Sigmoid colon (tissue), 7 donors: ENCODE data around the gene ARHGEF7. TPM values are rescaled to one million over a fixed set of nuclear protein-coding genes. Genes with fewer than 3 reads are reported as not detected.

Source experiments
- DNase-seq: peaks from one replicate; pipeline ENCODE4 v3.0.0-alpha.2; 2019
- H3K27ac ChIP-seq, 4 donors: fragments of 200-600 bp; sonication (generic); one replicate each; pipeline ENCODE4 v1.5.1; 2016 to 2019; ENCODE audit warnings: mild to moderate bottlenecking in 1 of 4
- H3K27me3 ChIP-seq, 3 donors: fragments of 200-600 bp; sonication (generic); one replicate each; pipeline ENCODE4 v1.5.1; 2019; ENCODE audit warnings: mild to moderate bottlenecking in 1 of 3
- H3K36me3 ChIP-seq, 4 donors: fragments of 200-600 bp; sonication (generic); one replicate each; pipeline ENCODE4 v1.5.1; 2016 to 2019
- H3K4me1 ChIP-seq, 4 donors: fragments of 200-600 bp; sonication (generic); one replicate each; pipeline ENCODE4 v1.5.1; 2017 to 2019
- H3K4me3 ChIP-seq, 4 donors: fragments of 200-600 bp; sonication (generic); one replicate each; pipeline ENCODE4 v1.5.1; 2017 to 2019; ENCODE audit warnings: mild to moderate bottlenecking in 2 of 4, moderate library complexity in 1 of 4
- H3K9me3 ChIP-seq, 4 donors: fragments of 200-600 bp in 3 of 4; sonication (generic) in 3 of 4; one replicate each; pipeline versions ENCODE4 v1.5.1 to v1.6.1; 2013 to 2019
- CTCF ChIP-seq, 4 experiments: fragments of 450-650 bp in 3 of 4; fragments of 200-600 bp in 1 of 4; IDR thresholded peaks; one replicate each; pipeline ENCODE4 v1.5.1; 2016 to 2019; ENCODE audit warnings: antibody characterized with exemption in 4 of 4, mild to moderate bottlenecking in 3 of 4, moderate library complexity in 2 of 4
- EP300 ChIP-seq, 4 donors: sonication (generic); formaldehyde crosslinking; IDR thresholded peaks; one replicate each; pipeline ENCODE4 v1.6.1; 2017; ENCODE audit warnings: antibody characterized with exemption in 4 of 4
- POLR2A ChIP-seq, 2 donors: fragments of 450-650 bp; IDR thresholded peaks; one replicate each; pipeline ENCODE4 v1.6.1; 2016; ENCODE audit warnings: antibody characterized with exemption in 2 of 2, mild to moderate bottlenecking in 2 of 2, moderate library complexity in 2 of 2
- POLR2AphosphoS5 ChIP-seq, 4 donors: sonication (generic); formaldehyde crosslinking; IDR thresholded peaks; one replicate each; pipeline ENCODE4 v1.6.1; 2017; ENCODE audit warnings: antibody characterized with exemption in 4 of 4
- WGBS, 2 donors: extraction: QIAGEN DNeasy Blood & Tissue Kit; methylation state at CpG; one replicate each; pipeline ENCODE4 v1.1.7; 2013; 5-methylcytosine and 5-hydroxymethylcytosine counted together
- intact Hi-C: fragments of 100-400 bp; cut with DNase I; formaldehyde crosslinking; loops from one replicate; pipeline ENCODE4 v1.15.1; 2023
- polyA plus RNA-seq, 3 donors: library from polyadenylated mRNA; stranded (reverse); fragments of 200-250 nt; gene quantifications; one replicate each; pipeline ENCODE4 v1.2.3, GENCODE V29; 2013
- total RNA-seq, 4 donors: library from RNA; depleted of rRNA; stranded (reverse); fragments of >200 nt; gene quantifications; one replicate each; pipeline ENCODE4 v1.1.0, GENCODE V29; 2016
- donor health status: healthy with polysubstance abuse.
- donor health status: Bipolar disorder and iron deficiency.
- donor health status: healthy.

The ARHGEF7 gene
- total and polyA plus RNA-seq, 7 donors = 8.4 to 79.8 (median 41.0) TPM

- TF ChIP-seq CTCF (IDR thresholded peaks at IDR 0.05) (no peak), POLR2A (IDR thresholded peaks at IDR 0.05) (no peak), POLR2AphosphoS5 (IDR thresholded peaks at IDR 0.05) (no peak), EP300 (IDR thresholded peaks at IDR 0.05) (no peak)
- H3K9me3 ChIP-seq = no peaks in the 10 kb centered on the region
- peaks cover 0 to 36% (median 9%) of the 10 kb centered on the region in 4 donors for H3K36me3 ChIP-seq
- 98% methylated on average over 6 of the region's 6 CpGs for WGBS, 2 donors
- intact Hi-C loops = no loop called here
- H3K4me3 ChIP-seq = no peak overlapping the region
- no peak for DNase-seq
- H3K4me1 ChIP-seq = no peaks in the 10 kb centered on the region
- no peak overlapping the region for H3K27ac ChIP-seq
- H3K27me3 ChIP-seq = no peaks in the 10 kb centered on the region
Measured at GRCh38 chr13:111259058-111259457, 143.9 kb downstream of the ARHGEF7 start.

- no peak for TF ChIP-seq POLR2AphosphoS5 (IDR thresholded peaks at IDR 0.05)
- TF ChIP-seq POLR2A (IDR thresholded peaks at IDR 0.05) = no peak
- TF ChIP-seq CTCF (IDR thresholded peaks at IDR 0.05) = no peak
- no peak for TF ChIP-seq EP300 (IDR thresholded peaks at IDR 0.05)
- Histone ChIP-seq H3K27me3 (no peaks in the 10 kb centered on the region), H3K4me3 (no peak overlapping the region), H3K27ac (no peak overlapping the region), H3K9me3 (no peaks in the 10 kb centered on the region), H3K36me3 (peaks cover 0 to 32% (median 6%) of the 10 kb centered on the region in 4 donors), H3K4me1 (no peaks in the 10 kb centered on the region)
- DNase-seq = no peak
- intact Hi-C loops = no loop called here
Measured at GRCh38 chr13:111261326-111261725, 146.2 kb downstream of the ARHGEF7 start.

GRCh38 chr13:111262281-111262680 lies 147.2 kb downstream of the ARHGEF7 start:
- whole genome bisulfite sequencing, 2 donors = 94% methylated on average over 4 of the region's 4 CpGs
- Histone ChIP-seq H3K27me3 (no peaks in the 10 kb centered on the region), H3K9me3 (no peaks in the 10 kb centered on the region), H3K27ac (no peak overlapping the region), H3K36me3 (peaks cover 0 to 39% (median 6%) of the 10 kb centered on the region in 4 donors), H3K4me1 (no peaks in the 10 kb centered on the region), H3K4me3 (no peak overlapping the region)
- no peak for DNase-seq
- TF ChIP-seq POLR2AphosphoS5 (IDR thresholded peaks at IDR 0.05) = no peak
- TF ChIP-seq CTCF (IDR thresholded peaks at IDR 0.05) = no peak
- no peak for TF ChIP-seq POLR2A (IDR thresholded peaks at IDR 0.05)
- TF ChIP-seq EP300 (IDR thresholded peaks at IDR 0.05) = no peak
- intact Hi-C loops = no loop called here

- intact Hi-C loops = no loop called here
- WGBS, 2 donors = 96 to 98% methylated on average over 3 of the region's 3 CpGs
- no peaks in the 10 kb centered on the region for H3K9me3 ChIP-seq
- H3K36me3 ChIP-seq = peaks cover 0 to 40% (median 7%) of the 10 kb centered on the region in 4 donors
- H3K4me3 ChIP-seq = no peak overlapping the region
- no peaks in the 10 kb centered on the region for H3K27me3 ChIP-seq
- no peak for DNase-seq
- no peak overlapping the region for H3K27ac ChIP-seq
- H3K4me1 ChIP-seq = no peaks in the 10 kb centered on the region
- TF ChIP-seq POLR2A (IDR thresholded peaks at IDR 0.05) (no peak), CTCF (IDR thresholded peaks at IDR 0.05) (no peak), POLR2AphosphoS5 (IDR thresholded peaks at IDR 0.05) (no peak)
Measured at GRCh38 chr13:111262715-111263114, 147.6 kb downstream of the ARHGEF7 start.

- Histone ChIP-seq H3K27ac (no peak overlapping the region), H3K36me3 (peaks cover 0 to 40% (median 7%) of the 10 kb centered on the region in 4 donors)
Measured at GRCh38 chr13:111263566-111263965, 148.5 kb downstream of the ARHGEF7 start.

More at GRCh38 chr13:111263566-111263965, 148.5 kb downstream of the ARHGEF7 start:
- Histone ChIP-seq H3K4me3 (no peak overlapping the region), H3K27me3 (no peaks in the 10 kb centered on the region), H3K4me1 (no peaks in the 10 kb centered on the region), H3K9me3 (no peaks in the 10 kb centered on the region)
- TF ChIP-seq POLR2AphosphoS5 (IDR thresholded peaks at IDR 0.05) (no peak), EP300 (IDR thresholded peaks at IDR 0.05) (no peak), POLR2A (IDR thresholded peaks at IDR 0.05) (no peak), CTCF (IDR thresholded peaks at IDR 0.05) (no peak)
- intact Hi-C loops = no loop called here
- no peak for DNase-seq
- 94 to 96% methylated on average over 3 of the region's 3 CpGs for WGBS, 2 donors
